ENCODE data around the gene ATP6V0A4.

The ATP6V0A4 gene
- long read RNA-seq = 0 reads

DNA sequence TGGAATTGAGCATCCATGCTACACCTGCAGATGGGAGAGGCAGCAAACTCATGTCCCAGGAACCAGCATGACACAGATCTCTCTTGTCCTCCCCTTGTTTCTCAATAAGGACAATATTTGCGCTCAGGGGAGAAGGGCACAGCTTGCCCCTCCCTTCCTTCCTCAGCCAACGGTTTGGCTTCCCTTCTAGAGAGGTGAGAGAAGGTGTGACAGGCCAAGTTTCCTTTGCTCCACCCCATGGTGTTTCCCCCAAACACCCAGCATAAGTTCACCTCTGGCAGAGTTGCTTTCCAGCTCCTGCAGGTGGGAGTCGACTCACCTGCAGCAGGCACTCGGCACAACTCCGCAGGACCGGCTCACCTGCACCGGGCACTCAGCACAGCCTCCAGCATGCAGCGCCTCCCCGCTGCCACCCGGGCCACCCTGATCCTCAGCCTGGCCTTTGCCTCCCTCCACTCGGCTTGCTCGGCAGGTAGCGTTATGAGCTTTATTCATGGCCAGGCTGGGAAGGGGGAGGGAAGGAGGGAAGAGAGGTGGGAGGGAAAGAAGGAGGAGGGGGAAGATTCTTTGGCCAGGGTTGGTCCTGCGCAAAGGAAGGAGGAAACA lies at the start of gene ATP6V0A4, which contains the start of gene TMEM213:
ATP6V0A4 (minus strand) TSS at position 482 of the 606 bp plus-strand sequence. CDS start 26,949 bp downstream, outside the sequence.
TMEM213 (plus strand) TSS at position 280 of the 606 bp plus-strand sequence; CDS start at position 391, 111 bp downstream.
- Histone ChIP-seq H3K27me3 (ENCODE audit: insufficient read depth, poor library complexity, severe bottlenecking) (no peaks in the 10 kb centered on the region), H3K27ac (replicated peaks) (no peak within 1 kb of the TSS), H3K4me3 (replicated peaks; ENCODE audit: insufficient read depth, low read length) (no peak within 1 kb of the TSS)
- DNase-seq (ENCODE audit: low read depth in 1 of 2, low spot score in 1 of 2) = no peak
- TF ChIP-seq, protein P1, sequence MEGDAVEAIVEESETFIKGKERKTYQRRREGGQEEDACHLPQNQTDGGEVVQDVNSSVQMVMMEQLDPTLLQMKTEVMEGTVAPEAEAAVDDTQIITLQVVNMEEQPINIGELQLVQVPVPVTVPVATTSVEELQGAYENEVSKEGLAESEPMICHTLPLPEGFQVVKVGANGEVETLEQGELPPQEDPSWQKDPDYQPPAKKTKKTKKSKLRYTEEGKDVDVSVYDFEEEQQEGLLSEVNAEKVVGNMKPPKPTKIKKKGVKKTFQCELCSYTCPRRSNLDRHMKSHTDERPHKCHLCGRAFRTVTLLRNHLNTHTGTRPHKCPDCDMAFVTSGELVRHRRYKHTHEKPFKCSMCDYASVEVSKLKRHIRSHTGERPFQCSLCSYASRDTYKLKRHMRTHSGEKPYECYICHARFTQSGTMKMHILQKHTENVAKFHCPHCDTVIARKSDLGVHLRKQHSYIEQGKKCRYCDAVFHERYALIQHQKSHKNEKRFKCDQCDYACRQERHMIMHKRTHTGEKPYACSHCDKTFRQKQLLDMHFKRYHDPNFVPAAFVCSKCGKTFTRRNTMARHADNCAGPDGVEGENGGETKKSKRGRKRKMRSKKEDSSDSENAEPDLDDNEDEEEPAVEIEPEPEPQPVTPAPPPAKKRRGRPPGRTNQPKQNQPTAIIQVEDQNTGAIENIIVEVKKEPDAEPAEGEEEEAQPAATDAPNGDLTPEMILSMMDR (IDR thresholded peaks at IDR 0.05; ENCODE audit: insufficient read depth, low read length) = no peak
- TF ChIP-seq SPI1 (IDR thresholded peaks at IDR 0.05; ENCODE audit: borderline replicate concordance, low read depth) (no peak), GABPA (IDR thresholded peaks at IDR 0.05; ENCODE audit: low read depth) (no peak), POLR2AphosphoS5 (IDR thresholded peaks at IDR 0.05; ENCODE audit: low read depth) (no peak)
- TF ChIP-seq, protein P2, sequence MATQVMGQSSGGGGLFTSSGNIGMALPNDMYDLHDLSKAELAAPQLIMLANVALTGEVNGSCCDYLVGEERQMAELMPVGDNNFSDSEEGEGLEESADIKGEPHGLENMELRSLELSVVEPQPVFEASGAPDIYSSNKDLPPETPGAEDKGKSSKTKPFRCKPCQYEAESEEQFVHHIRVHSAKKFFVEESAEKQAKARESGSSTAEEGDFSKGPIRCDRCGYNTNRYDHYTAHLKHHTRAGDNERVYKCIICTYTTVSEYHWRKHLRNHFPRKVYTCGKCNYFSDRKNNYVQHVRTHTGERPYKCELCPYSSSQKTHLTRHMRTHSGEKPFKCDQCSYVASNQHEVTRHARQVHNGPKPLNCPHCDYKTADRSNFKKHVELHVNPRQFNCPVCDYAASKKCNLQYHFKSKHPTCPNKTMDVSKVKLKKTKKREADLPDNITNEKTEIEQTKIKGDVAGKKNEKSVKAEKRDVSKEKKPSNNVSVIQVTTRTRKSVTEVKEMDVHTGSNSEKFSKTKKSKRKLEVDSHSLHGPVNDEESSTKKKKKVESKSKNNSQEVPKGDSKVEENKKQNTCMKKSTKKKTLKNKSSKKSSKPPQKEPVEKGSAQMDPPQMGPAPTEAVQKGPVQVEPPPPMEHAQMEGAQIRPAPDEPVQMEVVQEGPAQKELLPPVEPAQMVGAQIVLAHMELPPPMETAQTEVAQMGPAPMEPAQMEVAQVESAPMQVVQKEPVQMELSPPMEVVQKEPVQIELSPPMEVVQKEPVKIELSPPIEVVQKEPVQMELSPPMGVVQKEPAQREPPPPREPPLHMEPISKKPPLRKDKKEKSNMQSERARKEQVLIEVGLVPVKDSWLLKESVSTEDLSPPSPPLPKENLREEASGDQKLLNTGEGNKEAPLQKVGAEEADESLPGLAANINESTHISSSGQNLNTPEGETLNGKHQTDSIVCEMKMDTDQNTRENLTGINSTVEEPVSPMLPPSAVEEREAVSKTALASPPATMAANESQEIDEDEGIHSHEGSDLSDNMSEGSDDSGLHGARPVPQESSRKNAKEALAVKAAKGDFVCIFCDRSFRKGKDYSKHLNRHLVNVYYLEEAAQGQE (IDR thresholded peaks at IDR 0.05; ENCODE audit: insufficient replicate concordance, low read depth) = no peak

DNA sequence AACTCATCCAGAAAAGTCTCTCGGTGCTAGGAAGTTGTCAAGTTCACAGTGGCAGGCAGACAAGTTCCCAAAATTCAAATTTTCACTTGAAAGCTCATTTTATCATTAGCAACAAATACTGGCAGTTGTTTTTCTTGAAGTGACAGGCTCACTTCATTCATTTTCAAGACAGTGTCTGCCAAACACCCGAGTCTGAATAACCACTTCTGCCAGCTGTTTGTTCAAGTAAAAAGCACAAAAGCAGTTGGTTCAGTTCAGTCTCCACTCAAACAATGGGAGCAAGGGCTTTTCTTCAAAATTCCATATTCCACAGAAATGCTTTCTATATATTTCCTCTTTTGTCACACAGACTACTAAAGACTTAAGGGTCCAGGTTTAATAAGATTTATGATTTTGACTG lies 47.7 kb upstream of the ATP6V0A4 start:
- H3K27me3 ChIP-seq (ENCODE audit: insufficient read depth, poor library complexity, severe bottlenecking) = no peaks in the 10 kb centered on the region
- no peak overlapping the region for H3K27ac ChIP-seq (replicated peaks)
- no peak for DNase-seq (ENCODE audit: low read depth in 1 of 2, low spot score in 1 of 2)
- no peak overlapping the region for H3K4me3 ChIP-seq (replicated peaks; ENCODE audit: insufficient read depth, low read length)
- TF ChIP-seq SPI1 (IDR thresholded peaks at IDR 0.05; ENCODE audit: borderline replicate concordance, low read depth) (no peak), POLR2AphosphoS5 (IDR thresholded peaks at IDR 0.05; ENCODE audit: low read depth) (no peak), GABPA (IDR thresholded peaks at IDR 0.05; ENCODE audit: low read depth) (no peak)
- TF ChIP-seq, protein P1 (IDR thresholded peaks at IDR 0.05; ENCODE audit: insufficient read depth, low read length) = no peak
- TF ChIP-seq, protein P2 (IDR thresholded peaks at IDR 0.05; ENCODE audit: insufficient replicate concordance, low read depth) = no peak

DNA sequence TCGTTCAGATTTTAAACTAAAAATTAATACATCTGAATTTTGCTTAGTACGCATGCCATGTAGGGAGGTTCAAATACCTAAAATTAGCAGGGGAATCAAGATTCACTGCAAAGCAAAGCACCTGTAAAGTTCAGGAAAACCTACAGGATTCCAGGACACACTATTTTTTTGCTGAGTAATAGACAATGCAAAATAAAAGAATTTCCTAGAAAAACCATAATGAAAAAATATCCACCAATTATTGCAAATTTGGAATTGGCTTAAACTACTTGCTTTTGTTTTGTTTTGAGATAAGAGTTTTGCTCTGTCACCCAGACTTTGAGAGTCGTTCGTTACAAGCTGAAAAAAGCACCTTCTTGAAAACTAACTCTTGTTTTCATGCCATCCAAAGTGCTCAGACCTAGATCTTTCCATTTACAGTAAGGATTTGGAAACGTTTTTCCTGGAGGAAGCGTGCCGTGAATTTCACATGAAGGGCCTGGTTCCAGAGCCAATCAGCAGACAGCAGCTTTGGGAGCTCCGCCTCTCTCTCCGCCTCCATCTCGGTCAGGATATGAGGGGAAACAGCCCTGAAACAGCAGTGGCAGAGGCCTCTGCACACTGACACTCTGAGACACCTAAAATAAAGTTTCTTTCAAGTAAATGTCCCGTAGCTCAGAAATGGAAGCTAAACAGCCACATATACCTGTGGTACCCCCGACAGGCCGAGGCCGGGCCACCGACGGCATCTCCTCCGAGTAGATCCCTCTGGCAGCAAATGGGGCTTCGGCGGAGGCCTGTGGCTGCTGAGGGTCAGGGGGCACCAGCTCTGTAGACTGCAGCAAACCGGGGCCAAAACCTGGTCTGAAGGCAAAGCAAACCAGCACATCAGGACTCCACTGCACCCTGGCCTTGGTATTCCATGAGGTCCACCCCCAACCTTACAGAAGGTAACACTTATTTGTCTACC lies 45.9 kb upstream of the ATP6V0A4 start:
- Histone ChIP-seq H3K27me3 (ENCODE audit: insufficient read depth, poor library complexity, severe bottlenecking) (no peaks in the 10 kb centered on the region), H3K27ac (replicated peaks) (no peak overlapping the region), H3K4me3 (replicated peaks; ENCODE audit: insufficient read depth, low read length) (no peak overlapping the region)
- no peak for DNase-seq (ENCODE audit: low read depth in 1 of 2, low spot score in 1 of 2)
- TF ChIP-seq, protein P2 (IDR thresholded peaks at IDR 0.05; ENCODE audit: insufficient replicate concordance, low read depth) = no peak
- no peak for TF ChIP-seq GABPA (IDR thresholded peaks at IDR 0.05; ENCODE audit: low read depth)
- TF ChIP-seq, protein P1 (IDR thresholded peaks at IDR 0.05; ENCODE audit: insufficient read depth, low read length) = no peak
- TF ChIP-seq SPI1 (IDR thresholded peaks at IDR 0.05; ENCODE audit: borderline replicate concordance, low read depth) = no peak
- no peak for TF ChIP-seq POLR2AphosphoS5 (IDR thresholded peaks at IDR 0.05; ENCODE audit: low read depth)
